ENCODE measurements around the gene HORMAD2.

Gene HORMAD2

GRCh38 chr22:30217698-30218560 lies 137.7 kb downstream of the HORMAD2 start:
- DNase-seq (ENCODE audit: low read depth) = no peak

GRCh38 chr22:30219049-30219654 lies 138.9 kb downstream of the HORMAD2 start:
- TF ChIP-seq CTCF (IDR thresholded peaks at IDR 0.05; ENCODE audit: insufficient read depth, low read depth, low read length, missing control alignments) = no peak
- H3K4me3 ChIP-seq (ENCODE audit: low read depth, low read length) = no peak overlapping the region
- DNase-seq (ENCODE audit: low read depth) = no peak

More at GRCh38 chr22:30217698-30218560, 137.7 kb downstream of the HORMAD2 start:
- TF ChIP-seq CTCF (IDR thresholded peaks at IDR 0.05; ENCODE audit: insufficient read depth, low read depth, low read length, missing control alignments) = no peak
- no peak overlapping the region for H3K4me3 ChIP-seq (ENCODE audit: low read depth, low read length)

- H3K4me3 ChIP-seq (ENCODE audit: low read depth, low read length) = no peak overlapping the region
Observed at GRCh38 chr22:30219668-30220278, 139.5 kb downstream of the HORMAD2 start.

GRCh38 chr22:30220338-30221012 lies 140.2 kb downstream of the HORMAD2 start:
- TF ChIP-seq CTCF (IDR thresholded peaks at IDR 0.05; ENCODE audit: insufficient read depth, low read depth, low read length, missing control alignments) = no peak
- DNase-seq (ENCODE audit: low read depth) = no peak
- no peak overlapping the region for H3K4me3 ChIP-seq (ENCODE audit: low read depth, low read length)

More at GRCh38 chr22:30219668-30220278, 139.5 kb downstream of the HORMAD2 start:
- TF ChIP-seq CTCF (IDR thresholded peaks at IDR 0.05; ENCODE audit: insufficient read depth, low read depth, low read length, missing control alignments) = no peak
- no peak for DNase-seq (ENCODE audit: low read depth)

GRCh38 chr22:30221121-30221992 lies 141.1 kb downstream of the HORMAD2 start:
- no peak overlapping the region for H3K4me3 ChIP-seq (ENCODE audit: low read depth, low read length)
- TF ChIP-seq CTCF (IDR thresholded peaks at IDR 0.05; ENCODE audit: insufficient read depth, low read depth, low read length, missing control alignments) = no peak
- peak; percentile 67 for DNase-seq (ENCODE audit: low read depth)

GRCh38 chr22:30222321-30222720 lies 142.1 kb downstream of the HORMAD2 start:
- no peak overlapping the region for H3K4me3 ChIP-seq (ENCODE audit: low read depth, low read length)
- TF ChIP-seq CTCF (IDR thresholded peaks at IDR 0.05; ENCODE audit: insufficient read depth, low read depth, low read length, missing control alignments) = no peak
- DNase-seq (ENCODE audit: low read depth) = no peak
